Esophagus squamous epithelium (tissue), 5 donors: Measurements from ENCODE around the gene CDH12. TPM values are rescaled to one million over a fixed set of nuclear protein-coding genes. Genes with fewer than 3 reads are reported as not detected.

ENCODE experiments used
- DNase-seq: peaks from one replicate; lab custom pipeline; 2025; lab: John Stamatoyannopoulos, UW
- H3K27ac ChIP-seq, 4 donors: fragments of 200-600 bp; sonication (generic); one replicate each; pipeline ENCODE4 v1.5.1; 2016 to 2019; ENCODE audit warnings: mild to moderate bottlenecking in 1 of 4
- H3K27me3 ChIP-seq, 4 donors: fragments of 200-600 bp; sonication (generic); 1 replicate in 3 of 4; 2 replicates in 1 of 4; pipeline versions ENCODE4 v1.5.1 to v1.6.0; 2017 to 2021; ENCODE audit warnings: antibody characterized with exemption in 1 of 4
- H3K36me3 ChIP-seq, 3 donors: fragments of 200-600 bp; sonication (generic); one replicate each; pipeline ENCODE4 v1.5.1; 2016 to 2019
- H3K4me1 ChIP-seq, 3 donors: fragments of 200-600 bp; sonication (generic); one replicate each; pipeline ENCODE4 v1.5.1; 2017 to 2019
- H3K4me3 ChIP-seq, 4 donors: fragments of 200-600 bp; sonication (generic); 1 replicate in 3 of 4; 2 replicates in 1 of 4; pipeline ENCODE4 v1.5.1; 2016 to 2019; ENCODE audit warnings: mild to moderate bottlenecking in 2 of 4, moderate library complexity in 1 of 4
- H3K9me3 ChIP-seq, 3 donors: fragments of 200-600 bp; sonication (generic); one replicate each; pipeline ENCODE4 v1.5.1; 2016 to 2019
- POLR2A ChIP-seq, 4 donors: fragments of 450-650 bp; IDR thresholded peaks; one replicate each; pipeline ENCODE4 v1.6.1; 2017; ENCODE audit warnings: antibody characterized with exemption in 4 of 4, mild to moderate bottlenecking in 4 of 4, moderate library complexity in 3 of 4
- WGBS, 2 donors: methylation state at CpG; one replicate each; pipeline ENCODE4 v1.1.5; 2018; 5-methylcytosine and 5-hydroxymethylcytosine counted together
- intact Hi-C: fragments of 100-400 bp; cut with DNase I; formaldehyde crosslinking; loops from one replicate; pipeline ENCODE4 v1.15.0; 2022
- total RNA-seq, 4 donors: library from RNA; depleted of rRNA; stranded (reverse); fragments of >200 nt; gene quantifications; one replicate each; pipeline ENCODE4 v1.1.0, GENCODE V29; 2016
- TF ChIP-seq, protein P1 (sequence below), 6 experiments: fragments of 450-650 bp in 4 of 6; fragments of 200-600 bp in 2 of 6; sonication (generic) in 2 of 6; IDR thresholded peaks; one replicate each; pipeline ENCODE4 v1.5.1; 2016 to 2019; ENCODE audit warnings: antibody characterized with exemption in 6 of 6, mild to moderate bottlenecking in 4 of 6, moderate library complexity in 4 of 6
- donor health status: DM: yes; HTN: yes; CAD: no.

Gene CDH12
- total RNA-seq, 4 donors from 2014 or later, result not detected

DNA sequence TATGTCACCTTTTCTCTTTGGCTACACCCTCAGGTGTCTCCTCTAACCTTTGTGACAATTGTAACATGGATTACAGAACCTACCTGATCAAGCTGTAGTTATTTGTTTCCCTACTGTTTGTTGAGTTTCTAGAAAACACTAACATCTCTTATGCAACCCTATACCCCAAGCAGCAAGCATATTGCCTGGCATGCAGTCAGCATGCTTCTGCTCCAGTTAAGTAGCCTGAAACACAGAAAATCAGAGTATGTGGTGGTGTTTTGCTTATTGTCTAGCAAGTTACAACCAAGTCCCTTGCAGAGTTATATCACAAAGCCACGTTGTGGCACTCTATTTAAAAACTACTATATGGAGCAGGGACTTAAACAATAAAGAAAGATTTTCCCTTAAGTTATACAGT, 131.1 kb downstream of the CDH12 start:
- no peak for DNase-seq
- Histone ChIP-seq H3K4me1 (no peaks in the 10 kb centered on the region), H3K9me3 (peaks cover 0 to 4% (median 0%) of the 10 kb centered on the region in 3 donors), H3K4me3 (no peak overlapping the region), H3K36me3 (no peaks in the 10 kb centered on the region), H3K27me3 (no peaks in the 10 kb centered on the region), H3K27ac (no peak overlapping the region)
- no peak for TF ChIP-seq POLR2A (IDR thresholded peaks at IDR 0.05)
- TF ChIP-seq, protein P1, sequence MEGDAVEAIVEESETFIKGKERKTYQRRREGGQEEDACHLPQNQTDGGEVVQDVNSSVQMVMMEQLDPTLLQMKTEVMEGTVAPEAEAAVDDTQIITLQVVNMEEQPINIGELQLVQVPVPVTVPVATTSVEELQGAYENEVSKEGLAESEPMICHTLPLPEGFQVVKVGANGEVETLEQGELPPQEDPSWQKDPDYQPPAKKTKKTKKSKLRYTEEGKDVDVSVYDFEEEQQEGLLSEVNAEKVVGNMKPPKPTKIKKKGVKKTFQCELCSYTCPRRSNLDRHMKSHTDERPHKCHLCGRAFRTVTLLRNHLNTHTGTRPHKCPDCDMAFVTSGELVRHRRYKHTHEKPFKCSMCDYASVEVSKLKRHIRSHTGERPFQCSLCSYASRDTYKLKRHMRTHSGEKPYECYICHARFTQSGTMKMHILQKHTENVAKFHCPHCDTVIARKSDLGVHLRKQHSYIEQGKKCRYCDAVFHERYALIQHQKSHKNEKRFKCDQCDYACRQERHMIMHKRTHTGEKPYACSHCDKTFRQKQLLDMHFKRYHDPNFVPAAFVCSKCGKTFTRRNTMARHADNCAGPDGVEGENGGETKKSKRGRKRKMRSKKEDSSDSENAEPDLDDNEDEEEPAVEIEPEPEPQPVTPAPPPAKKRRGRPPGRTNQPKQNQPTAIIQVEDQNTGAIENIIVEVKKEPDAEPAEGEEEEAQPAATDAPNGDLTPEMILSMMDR (IDR thresholded peaks at IDR 0.05), result no peak
- intact Hi-C loops, result no loop called here
- WGBS, 2 donors, result 33 to 36% methylated on average over 1 of the region's 1 CpG

DNA sequence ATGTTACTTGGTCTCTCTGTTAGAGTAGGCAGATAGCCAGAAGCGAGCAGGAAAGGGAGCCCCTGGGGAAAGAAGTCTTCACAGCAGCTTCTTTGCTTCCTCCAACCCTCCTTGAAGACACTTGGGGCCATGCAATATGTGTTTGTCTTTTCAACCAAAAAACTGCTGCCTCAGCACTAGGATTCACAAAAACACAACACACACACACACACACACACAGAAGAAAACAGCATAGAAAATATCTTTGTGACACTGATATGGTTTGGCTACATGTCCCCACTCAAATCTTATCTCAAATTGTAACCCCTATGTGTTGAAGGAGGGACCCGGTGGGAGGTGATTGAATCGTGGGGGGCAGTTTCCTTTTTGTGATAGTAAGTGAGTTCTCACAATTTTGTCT, 133.3 kb downstream of the CDH12 start:
- 74 to 77% methylated on average over 3 of the region's 3 CpGs for WGBS, 2 donors
- intact Hi-C loops, result no loop called here
- Histone ChIP-seq H3K9me3 (peaks cover 0 to 4% (median 0%) of the 10 kb centered on the region in 3 donors), H3K27ac (no peak overlapping the region), H3K4me1 (no peaks in the 10 kb centered on the region), H3K27me3 (no peaks in the 10 kb centered on the region), H3K4me3 (no peak overlapping the region), H3K36me3 (no peaks in the 10 kb centered on the region)
- DNase-seq, result no peak
- TF ChIP-seq POLR2A (IDR thresholded peaks at IDR 0.05), result no peak
- TF ChIP-seq, protein P1 (IDR thresholded peaks at IDR 0.05), result no peak

DNA sequence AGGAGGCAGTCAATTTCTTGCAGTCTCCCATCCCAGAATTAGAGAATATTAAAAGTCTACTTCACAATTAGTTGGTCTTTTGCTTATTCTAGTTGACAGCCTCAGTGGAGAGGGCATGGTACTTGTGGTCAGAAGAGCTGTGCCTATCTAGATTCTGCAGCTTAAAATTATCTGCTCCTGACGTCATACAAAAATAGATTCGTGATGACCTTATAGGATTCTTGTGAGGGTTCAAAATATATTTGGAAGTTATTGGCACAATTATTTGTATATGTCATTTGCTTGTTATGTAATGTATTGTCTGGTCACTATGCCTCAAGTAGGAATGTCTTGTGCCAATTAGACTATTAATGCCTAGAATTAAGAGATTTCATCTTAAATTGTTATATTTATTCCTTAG, 142.5 kb downstream of the CDH12 start:
- Histone ChIP-seq H3K9me3 (no peaks in the 10 kb centered on the region), H3K36me3 (no peaks in the 10 kb centered on the region), H3K4me3 (no peak overlapping the region), H3K27me3 (no peaks in the 10 kb centered on the region), H3K4me1 (no peaks in the 10 kb centered on the region), H3K27ac (no peak overlapping the region)
- no peak for TF ChIP-seq POLR2A (IDR thresholded peaks at IDR 0.05)
- intact Hi-C loops, result no loop called here
- 44 to 50% methylated on average over 2 of the region's 2 CpGs for WGBS, 2 donors
- DNase-seq, result no peak

DNA sequence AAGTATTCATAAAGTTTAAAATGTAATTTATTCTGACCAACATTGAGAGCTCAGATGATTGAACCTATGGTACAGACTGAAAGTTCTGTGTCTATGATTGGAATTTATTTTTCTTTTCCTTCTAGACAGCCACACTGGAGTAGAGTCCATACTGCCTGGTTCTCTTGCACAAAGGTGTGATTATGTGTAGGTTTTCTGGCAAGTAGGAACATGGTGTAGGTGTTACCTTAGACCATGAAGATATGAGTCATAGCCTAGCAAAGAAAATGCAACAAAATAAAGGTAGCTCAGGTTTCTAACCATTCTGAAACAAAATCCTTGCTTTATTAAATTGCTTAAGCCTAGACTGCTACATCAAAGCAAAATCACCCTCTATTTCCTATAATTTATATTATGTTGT, 143.4 kb downstream of the CDH12 start:
- H3K27ac ChIP-seq, result no peak overlapping the region
- intact Hi-C loops, result no loop called here
- no peaks in the 10 kb centered on the region for H3K27me3 ChIP-seq
- no peak for TF ChIP-seq POLR2A (IDR thresholded peaks at IDR 0.05)
- TF ChIP-seq, protein P1 (IDR thresholded peaks at IDR 0.05), result no peak
- no peaks in the 10 kb centered on the region for H3K9me3 ChIP-seq
- H3K36me3 ChIP-seq, result no peaks in the 10 kb centered on the region
- no peak for DNase-seq
- H3K4me1 ChIP-seq, result no peaks in the 10 kb centered on the region
- H3K4me3 ChIP-seq, result no peak overlapping the region

DNA sequence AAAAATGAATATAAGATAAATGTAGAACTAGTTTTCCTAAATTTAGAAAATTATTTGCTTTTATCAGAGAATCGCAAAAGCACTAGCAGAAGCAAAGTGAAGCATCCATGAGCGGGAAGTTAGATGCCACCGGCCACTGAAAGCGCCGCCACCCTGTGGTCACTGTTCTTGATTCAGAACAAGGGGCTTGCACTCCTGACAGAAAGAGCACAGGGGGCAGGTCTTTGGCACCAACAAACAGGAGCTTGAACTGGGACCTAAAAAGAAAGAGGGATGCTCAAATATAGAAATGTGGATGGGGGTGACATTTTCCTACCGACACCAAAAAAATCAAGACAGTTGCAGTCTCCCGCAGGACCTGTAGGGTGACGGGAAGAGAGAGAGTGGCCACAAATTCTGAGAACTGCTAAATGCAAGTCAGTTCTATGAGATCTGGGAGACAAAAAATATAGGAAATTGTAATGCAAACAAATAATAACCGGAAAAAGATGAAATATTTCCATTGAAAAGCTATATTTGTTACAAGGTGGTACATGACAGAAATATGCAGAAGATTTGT, 144.3 kb downstream of the CDH12 start:
- TF ChIP-seq POLR2A (IDR thresholded peaks at IDR 0.05), result no peak
- TF ChIP-seq, protein P1 (IDR thresholded peaks at IDR 0.05), result no peak
- Histone ChIP-seq H3K36me3 (no peaks in the 10 kb centered on the region), H3K27me3 (no peaks in the 10 kb centered on the region), H3K4me3 (no peak overlapping the region), H3K27ac (no peak overlapping the region), H3K4me1 (no peaks in the 10 kb centered on the region), H3K9me3 (no peaks in the 10 kb centered on the region)
- no peak for DNase-seq
- 86% methylated on average over 9 of the region's 9 CpGs for WGBS, 2 donors
- intact Hi-C loops, result no loop called here

DNA sequence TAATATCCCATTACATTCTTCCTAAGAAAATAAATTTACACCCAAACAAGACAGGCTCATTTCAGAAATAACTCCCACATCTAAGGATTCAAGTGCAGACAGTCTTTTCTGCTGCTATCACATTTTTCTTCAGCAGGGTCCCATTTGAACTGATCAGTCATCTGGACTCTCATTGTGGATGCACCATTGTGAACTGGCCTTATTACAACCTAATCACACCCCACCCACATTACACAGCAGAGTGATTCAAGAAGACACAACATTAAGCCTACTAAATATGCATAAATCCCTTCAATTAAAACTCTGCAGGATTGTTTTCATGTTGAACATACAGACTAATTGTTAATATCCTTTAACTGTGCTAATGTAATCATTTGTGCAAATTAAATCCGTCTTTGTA, 146.2 kb downstream of the CDH12 start:
- TF ChIP-seq, protein P1 (IDR thresholded peaks at IDR 0.05), result no peak
- TF ChIP-seq POLR2A (IDR thresholded peaks at IDR 0.05), result no peak
- WGBS, 2 donors, result 69 to 76% methylated on average over 1 of the region's 1 CpG
- no peak for DNase-seq
- no peak overlapping the region for H3K27ac ChIP-seq
- no peaks in the 10 kb centered on the region for H3K9me3 ChIP-seq
- no peaks in the 10 kb centered on the region for H3K27me3 ChIP-seq
- H3K36me3 ChIP-seq, result no peaks in the 10 kb centered on the region
- intact Hi-C loops, result no loop called here
- no peak overlapping the region for H3K4me3 ChIP-seq
- H3K4me1 ChIP-seq, result no peaks in the 10 kb centered on the region
